Stimulated activated CD4-positive, alpha-beta T cell treated with anti-CD3 and anti-CD28 coated beads, Interleukin-4, amount 100 ng/mL, for 1 hour (primary cell): ENCODE data around the gene PDE3A.
"Not testable (repeated sequence)": the region's sequence is repeated elsewhere in the genome, so short reads cannot be mapped to it uniquely, and the experiment has no call there.

Source experiments
- DNase-seq: peaks from one replicate; pipeline ENCODE4 v3.0.0-alpha.2; 2020

Gene PDE3A

DNA sequence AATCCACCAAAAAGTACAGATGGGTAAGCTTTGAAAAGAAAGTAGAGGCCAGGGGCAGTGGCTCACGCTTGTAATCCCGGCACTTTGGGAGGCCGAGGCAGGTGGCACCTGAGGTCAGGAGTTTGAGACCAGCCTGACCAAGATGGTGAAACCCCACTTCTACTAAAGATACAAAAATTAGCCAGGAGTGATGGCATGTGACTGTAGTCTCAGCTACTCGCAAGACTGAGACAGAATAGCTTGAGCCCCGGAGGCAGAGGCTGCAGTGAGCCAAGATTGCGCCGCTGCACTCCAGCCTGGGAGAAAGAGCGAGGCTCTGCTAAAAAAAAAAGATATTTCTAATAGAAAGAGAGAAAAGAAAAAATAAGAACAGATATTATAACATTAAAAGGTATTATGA, 192.6 kb downstream of the PDE3A start:
- no peak for DNase-seq

DNA sequence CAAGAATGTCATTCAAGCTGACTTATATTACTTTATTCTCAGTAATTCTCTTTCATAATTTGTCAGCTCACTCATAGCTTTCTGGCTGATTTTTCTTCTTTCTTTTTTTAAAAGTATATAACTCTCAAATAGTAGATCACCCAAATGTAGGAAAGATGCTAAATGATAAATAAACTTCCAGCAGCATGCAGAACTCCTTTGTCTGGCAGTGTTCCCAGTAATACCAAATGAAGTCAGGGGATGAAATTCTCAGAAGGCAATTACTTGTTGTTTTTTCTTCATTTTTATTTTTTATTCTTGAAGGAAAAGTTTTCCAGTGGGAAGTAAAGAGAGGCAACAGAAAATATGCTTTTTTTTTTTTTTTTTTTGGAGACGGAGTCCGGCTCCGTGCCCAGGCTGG, 193.5 kb downstream of the PDE3A start:
- no peak for DNase-seq

DNA sequence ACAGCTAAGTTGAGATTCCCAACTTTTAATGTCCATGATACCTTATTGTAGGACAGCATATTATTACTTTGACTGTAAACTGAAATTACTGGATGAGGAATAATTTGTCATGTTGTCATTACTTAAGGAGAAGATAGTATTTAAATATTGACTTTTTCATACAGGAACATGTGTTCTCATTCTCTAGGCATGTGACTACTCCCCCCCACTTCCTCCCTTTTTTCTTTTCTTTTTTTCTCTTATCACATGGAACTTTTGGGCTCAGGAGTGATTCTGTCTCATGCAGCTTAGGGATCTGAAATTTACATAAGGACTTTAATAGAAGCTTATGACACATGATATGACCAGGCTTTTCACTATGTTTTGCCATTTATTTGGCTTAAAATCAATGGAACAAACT, 199.1 kb downstream of the PDE3A start:
- no peak for DNase-seq

DNA sequence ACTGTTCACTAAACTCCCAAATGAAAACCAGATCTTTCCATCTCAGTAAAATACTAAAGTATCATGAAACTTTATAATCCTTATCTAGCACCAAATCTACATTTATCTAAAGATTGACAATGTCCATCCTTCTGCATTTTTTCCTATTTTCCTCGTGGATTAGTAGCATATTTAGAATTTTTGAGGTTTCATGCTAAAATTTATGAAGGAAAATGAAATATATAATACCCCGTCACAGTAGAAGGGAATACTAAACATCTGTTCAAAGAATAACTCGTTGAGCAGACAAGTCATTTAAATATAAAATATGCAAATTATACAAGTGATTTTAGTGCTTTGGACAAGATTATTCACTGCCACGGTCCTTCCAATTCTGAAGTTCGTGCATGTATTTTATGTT, 204.1 kb downstream of the PDE3A start:
- DNase-seq = no peak

DNA sequence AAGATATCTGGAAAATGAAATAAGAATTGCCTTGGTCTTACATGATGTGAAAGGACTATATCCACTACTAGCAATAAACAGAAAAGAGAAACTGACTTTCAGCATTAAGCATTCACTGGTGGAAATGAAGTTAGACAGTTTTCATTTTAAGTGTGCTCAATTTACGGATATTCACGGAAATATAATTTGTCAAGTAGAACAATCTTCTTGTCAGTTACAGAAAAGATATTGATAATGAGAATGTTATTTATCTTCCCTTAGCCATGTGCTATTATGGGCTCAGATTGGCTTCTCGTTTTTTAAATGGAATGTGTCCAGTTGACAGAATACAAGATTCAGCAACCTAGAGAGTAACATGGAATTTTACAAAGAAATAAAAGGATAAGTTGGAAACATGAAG, 208.2 kb downstream of the PDE3A start:
- no peak for DNase-seq

DNA sequence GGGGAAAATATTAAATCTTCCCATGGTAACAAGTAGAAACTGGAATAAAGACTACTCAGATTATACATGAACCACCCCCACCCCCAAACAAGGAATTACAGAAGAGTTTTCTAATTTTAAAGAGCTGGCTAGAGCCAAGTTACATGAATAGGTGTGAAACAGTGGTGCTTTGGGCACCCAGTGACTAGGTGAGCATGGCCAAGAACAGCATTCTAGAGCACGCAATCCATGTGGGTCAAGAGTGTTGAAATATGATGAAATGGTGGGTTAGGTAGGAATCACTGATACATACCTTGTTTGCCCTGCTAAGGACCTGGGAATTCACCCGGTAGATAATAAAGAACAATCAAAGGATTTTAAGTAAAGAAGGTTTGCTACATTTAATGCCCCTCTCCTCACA, 208.7 kb downstream of the PDE3A start:
- DNase-seq = no peak

DNA sequence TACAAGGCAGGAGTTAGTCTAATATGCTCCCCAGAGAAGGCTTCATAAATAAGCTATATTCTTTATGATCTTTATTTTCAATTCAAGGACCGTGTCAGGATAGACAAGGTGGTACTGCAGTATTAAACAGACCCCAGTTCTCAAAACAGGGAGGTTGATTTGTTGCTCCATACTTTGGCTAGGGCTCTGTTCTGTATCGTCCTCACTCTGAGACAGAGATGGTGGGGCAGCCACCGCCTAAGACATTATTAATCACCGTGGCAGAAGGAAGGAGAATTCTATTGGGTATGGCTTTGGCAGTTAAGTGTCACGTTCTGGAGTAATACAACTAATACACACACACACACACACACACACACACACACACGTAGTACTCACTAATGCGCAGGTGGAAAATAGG, 209.8 kb downstream of the PDE3A start:
- DNase-seq = no peak

DNA sequence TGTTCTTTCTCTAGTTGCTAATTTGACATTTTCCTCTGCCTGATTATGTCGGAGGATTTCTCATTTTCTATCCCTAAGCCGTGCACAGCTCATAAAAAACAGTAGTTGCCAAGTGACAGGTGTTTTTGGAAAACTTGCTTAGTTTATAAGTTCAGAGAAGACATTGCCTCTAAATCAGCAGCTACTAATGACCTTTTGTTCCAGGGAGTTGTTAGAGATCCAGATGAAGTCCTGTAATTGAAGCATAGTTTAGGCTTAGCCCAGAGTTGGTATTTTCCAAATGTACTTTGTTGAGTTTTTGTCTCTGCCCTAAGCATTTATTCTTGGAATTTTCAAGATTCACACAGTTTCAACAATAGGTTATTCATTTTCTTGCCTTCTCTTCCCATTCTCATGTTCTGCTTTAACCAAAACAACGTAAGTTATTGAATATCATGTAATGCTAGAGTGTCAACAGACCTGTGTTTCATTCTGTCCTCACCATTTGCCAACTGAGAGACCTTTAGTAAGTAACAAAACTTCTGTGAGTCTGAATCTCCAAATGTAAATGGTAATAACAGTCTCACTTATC, 216.8 kb downstream of the PDE3A start:
- DNase-seq = no peak

DNA sequence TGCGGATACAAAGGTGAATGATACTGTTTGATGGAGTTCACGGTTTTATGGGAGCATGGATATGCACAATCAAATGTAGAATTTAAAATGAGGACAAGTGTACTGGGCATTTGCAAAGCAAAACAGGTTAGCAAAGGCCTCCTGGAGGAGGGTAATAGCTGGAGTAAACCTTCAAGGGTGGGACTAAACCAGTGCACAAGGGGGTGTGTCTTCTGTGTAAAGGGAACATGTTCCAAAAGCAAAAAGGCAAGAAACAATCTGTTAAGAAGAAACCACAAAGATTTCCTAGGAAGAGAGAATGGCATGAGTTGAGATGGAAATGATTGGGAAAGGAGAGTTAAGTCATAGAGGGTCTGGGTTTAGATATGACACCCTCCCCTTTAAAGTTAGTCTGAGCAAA, 217.6 kb downstream of the PDE3A start:
- no peak for DNase-seq

DNA sequence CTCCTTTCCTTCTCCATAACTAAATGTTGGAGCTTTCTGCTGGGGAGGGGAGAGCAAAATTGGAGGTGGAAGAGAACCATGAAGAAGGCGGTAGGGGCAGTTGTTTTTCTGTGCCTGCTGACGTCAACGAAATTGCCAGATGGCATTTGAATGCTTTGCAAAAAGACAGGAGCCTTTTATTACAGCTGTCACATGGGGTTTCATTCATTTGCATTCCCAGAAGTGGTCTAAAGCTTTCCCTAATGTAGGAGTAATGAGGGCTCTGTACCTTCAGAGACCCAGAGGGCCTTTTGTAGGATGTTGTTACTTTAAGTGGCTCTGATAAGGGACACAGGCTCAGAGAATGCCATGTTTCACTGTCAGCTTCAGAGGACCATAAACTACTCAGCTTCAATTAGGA, 219.7 kb downstream of the PDE3A start:
- DNase-seq = no peak

DNA sequence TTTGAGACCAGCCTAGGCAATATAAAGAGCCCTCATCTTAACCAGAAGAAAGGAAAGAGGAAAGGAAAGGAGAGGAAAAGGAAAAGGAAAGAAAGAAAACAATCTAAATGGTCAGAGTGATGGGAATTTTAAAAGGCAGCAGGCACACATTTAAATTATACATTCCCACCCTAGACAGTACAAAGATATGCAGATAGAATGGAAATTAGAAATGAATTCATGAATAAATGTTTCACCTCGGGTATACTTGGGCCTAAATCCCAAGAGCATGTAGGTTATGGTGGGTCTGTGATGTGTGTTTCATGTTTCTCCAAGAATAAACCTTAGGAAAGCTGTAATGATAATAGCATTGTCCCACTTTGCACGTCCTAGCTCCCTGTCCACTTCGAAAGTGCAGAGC, 222.2 kb downstream of the PDE3A start:
- DNase-seq = no peak

DNA sequence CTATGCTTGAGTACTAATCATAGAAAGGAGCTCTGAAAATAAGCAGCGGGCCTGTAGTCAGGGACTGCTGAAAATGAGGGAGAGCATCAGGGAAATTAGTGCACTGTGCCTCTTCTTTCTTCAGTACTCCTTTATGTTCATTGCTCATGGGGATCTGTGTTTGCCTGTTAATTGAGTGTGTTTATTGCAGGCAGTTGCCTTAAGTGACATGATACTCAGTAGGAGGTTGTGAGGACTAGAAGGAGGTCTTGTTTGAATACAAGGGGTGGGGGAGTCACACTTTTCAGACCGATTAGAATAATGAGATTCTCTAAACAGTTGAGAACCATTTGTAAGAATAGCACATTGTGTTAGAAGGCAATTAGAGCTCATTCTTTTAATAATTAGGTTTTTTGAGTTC, 224.2 kb downstream of the PDE3A start:
- no peak for DNase-seq

DNA sequence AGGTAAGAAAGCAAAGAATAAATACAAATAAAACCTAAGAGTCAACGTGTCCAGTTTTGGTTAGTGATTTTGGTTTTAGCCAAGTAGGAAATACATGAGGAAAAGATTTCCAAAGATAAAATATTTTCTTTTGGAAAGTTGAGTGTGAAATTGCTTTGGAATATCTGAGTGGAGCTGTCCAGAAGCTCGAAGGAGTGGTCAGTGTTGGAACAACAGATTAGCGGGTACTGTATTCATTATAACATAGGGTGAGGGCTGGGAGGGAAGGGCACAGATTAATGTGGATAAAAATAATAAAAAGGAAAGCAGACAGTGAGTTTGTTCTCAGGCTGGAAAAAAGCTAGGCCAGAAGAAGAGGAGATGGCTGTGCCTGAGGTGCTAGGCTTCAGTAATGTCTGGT, 225.3 kb downstream of the PDE3A start:
- DNase-seq = no peak

DNA sequence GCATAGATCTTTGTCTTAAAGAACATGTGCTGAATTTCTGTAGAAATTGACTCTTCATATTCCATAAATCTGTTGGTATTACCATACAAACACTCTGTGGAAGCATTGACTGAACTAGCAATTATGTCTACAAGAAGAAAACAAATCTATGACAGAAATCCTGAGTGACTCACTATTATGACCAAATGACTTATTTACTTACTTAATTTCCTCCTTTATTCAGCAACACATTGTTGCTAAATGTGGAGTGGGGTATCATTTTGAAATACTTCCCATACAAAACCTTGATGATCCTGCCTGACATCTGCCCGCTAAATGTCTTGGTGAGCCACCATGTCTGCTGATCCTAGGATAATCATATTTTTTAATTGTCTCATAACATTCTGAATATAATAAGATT, 227.7 kb downstream of the PDE3A start:
- DNase-seq = no peak

DNA sequence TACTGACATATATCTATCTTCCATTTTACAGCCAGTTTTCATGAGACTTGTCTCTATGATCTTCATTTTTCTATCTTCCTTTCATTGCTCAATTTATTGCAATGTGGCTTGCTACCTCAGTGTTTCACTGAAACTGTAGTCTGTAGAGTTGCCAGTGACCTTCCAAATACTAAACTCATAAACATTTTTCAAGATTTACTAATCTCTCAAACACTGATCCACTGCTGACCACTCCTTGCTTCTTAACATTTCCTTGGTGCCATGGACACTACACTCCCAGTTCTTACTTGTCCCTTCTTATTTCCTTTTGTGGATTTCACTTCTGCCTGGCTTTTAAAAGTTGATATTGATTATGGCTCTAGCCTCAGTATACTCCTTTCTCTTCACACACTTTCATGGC, 231.4 kb downstream of the PDE3A start:
- no peak for DNase-seq

DNA sequence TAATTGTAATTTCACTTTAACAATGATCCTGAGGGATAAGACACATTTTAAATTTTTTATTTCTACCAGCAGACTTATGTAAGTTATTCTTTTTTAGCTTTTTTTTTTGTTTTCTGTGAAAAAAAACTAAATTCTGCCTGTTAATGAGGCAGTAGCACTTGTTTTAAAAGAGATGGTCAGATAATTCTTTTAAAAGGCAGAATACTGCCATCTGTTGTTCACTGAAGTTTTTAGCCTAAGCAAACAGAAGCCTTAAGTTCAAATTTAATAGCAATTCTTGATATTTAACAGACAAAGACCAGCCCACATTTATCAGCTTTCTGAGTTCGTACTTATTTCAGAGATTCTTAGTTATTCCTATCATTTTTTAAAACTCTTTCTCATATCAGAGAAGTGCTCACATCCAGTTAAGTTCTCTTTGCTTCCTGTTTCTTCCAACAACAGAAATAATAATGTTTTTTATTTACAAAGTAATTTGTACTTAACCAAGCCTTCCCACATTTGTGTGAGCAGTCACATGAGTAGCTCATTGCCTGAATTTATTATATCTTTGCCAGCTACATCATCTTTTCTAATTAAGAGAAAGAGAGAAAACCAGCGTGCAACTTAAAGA, 233.4 kb downstream of the PDE3A start:
- no peak for DNase-seq

DNA sequence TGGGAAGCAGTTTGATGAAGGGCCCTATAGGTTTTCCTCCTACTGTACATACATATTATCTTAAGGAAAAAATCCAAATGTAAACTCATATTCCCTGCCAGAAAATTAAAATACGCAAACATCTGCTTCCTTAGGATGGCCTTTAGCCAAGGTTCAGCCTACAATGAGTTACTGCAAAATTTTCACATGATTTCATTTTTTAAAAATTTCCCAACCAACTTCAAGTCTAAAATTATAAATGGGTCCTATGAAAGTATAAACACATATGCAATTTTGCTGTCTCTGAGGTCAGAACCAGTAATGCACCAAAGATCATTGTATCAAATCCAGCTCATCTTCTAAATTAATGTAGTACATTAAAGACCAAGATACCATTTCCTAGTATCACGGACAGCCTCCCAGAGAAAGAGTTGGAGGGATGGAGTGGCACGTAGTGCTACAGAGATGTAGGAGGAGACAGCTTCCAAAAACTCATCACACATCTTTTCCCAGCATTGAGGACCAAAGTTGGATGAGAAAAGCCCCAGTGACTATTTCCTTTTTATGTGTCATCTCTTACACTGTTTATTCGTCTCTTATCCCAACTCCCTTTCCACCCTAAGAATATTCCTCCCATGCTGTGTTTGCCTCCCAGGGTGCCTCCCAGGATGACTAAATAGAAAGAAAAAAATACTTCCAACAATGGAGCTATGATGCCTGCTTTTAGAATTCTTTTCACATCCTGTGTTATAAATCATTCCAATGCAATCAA, 234.5 kb downstream of the PDE3A start:
- no peak for DNase-seq

DNA sequence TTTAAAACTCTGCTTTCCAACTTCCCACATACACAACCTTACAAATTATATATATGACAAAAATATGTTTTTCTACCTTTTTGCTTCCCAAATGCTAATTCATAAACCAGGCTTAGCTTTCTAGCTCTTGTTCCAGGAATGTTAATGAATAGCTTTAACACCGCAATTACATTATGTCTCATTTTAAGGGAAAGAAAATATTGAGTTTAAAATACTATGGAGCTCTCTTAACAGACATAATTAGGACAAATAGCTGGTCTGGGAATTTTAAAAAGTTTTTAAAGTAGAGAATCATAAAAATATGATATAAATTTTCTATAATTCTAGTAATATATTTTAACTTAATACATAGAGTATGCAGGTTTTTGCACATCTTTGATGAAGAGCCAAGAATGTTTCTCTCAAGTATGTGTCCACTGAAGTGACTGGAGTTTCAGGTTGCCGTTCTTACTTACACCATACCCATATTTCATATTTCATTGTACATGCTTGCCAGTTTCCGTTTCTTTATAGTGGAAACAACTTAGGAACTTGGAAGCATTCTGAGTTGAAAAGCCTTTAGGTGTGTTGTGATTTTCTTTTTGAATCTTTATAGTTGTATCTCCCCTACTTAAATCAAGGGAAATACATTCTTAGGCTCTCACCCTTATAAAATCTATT, 236.2 kb downstream of the PDE3A start:
- no peak for DNase-seq

DNA sequence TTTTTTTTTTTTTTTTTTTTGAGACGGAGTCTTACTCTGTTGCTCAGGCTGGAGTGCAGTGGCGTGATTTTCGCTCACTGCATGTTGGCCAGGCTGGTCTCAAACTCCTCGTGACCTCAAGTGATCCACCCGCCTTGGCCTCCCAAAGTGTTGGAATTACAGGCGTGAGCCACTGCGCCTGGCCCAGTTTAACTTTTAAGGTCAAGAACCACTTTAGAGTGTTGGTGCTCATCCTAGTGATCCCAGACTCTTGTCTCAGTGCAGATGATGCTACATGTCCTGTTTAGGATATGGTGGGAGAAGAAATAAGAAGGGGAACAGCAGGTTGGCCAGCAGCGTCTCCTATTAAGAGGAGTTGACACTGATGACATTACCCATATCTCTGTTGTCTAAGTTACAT, 246.7 kb downstream of the PDE3A start:
- DNase-seq = not testable (repeated sequence)

DNA sequence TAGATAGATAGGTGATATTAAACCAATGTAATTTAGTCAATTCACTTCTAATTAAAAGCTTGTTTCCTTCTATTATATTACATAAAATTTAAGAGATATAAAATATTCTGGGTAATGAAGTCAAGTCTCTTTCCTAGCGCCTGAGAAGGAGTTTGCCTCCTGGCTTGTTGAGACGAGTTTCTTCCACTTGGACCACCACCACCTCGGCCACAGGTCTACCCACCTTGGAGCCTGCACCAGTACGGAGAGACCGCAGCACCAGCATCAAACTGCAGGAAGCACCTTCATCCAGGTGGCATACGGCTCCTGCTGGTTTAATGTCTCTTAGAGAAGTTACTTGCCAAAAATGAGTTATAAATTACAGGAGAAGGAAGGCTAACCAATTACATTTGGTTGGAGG, 247.8 kb downstream of the PDE3A start:
- no peak for DNase-seq

DNA sequence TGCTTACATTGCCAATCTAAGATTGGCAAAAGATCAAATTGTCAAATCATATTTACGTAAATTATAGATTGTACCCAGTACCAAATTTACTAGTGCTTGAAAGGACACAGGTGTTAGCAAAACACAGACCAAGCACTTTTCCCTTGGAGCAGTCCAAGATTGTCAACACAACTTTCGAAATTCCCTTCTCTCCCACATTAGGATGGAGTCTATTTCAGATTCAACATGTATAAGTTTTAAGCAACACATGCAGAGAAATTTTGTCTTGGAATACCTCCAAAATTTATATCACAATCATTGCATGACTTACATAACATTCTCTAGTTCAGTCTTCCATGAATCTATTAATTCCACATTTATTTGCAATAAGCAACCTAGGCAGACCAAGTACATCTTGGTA, 251.9 kb downstream of the PDE3A start:
- DNase-seq = no peak

DNA sequence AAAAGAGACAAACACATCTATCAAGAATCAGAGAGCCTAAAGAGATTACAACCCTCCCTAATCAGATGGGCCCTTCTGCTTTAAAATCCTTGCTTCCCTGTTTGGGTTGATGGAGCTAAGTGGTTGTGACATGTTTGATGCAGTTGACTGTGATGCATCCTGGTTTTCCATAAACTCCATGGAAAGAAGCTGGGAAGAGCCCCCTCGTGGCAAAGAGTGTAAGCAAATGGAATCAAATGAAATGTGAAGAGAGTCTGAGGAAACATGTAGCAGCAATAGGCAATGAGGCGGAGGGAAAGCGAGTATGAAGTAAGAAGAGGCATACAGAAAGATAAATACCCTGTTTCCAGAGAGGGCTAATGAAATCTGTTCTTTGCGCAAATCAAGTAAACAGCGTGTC, 256.4 kb downstream of the PDE3A start:
- DNase-seq = no peak

DNA sequence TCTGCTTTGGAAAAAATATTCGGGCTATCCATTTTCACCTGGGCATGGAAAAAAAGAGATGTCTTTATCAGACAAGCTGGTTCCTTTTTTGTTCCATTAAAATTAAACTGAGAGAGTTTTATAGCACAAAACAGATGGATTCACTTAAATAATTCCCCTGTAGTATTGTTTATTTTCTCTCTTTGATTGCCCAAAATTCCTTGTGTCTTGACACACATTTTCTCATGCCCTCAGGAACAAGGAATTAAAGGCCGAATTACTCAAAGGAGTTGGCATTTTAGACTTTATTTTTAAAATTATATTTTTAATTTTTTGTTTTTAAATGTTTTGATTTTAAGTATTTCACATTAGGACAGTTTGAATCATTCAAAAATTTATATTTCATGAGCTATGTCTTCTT, 257.2 kb downstream of the PDE3A start:
- no peak for DNase-seq

DNA sequence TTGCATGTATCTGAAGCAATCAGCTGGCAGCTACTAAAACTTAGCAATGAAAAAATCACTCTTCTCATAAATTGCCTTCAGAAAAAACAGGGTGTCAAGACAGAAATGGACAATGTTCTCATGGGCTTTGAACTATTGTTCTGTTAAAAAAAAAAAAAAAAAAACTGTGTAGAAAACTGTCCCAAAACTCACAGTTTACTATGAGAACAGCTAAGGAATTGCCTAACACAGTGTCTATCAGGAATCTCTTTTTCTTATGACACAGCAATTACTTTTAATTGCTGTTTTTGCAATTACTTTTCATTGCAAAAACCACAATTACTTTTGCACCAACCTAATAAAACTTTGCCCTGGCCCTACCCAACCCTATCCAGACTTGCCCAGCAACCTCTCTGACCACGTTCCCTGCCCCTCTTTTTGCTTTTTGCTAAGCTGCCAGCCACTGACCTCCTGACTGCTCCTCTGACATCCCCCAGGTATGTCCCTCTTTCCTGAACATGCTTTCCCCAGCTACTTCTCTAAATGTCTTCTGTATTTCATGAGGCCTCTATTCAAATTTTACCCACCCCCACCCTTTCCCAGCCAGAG, 258.8 kb downstream of the PDE3A start:
- no peak for DNase-seq
